GM18907 (cell line): ENCODE data around the gene DNMBP.
"Not testable (repeated sequence)": the region's sequence is repeated elsewhere in the genome, so short reads cannot be mapped to it uniquely, and the experiment has no call there.

ENCODE experiments used
- ATAC-seq: cut with Tn5 transposase; IDR thresholded peaks from one replicate; pipeline ENCODE4 v1.9.1; 2021; ENCODE audit warnings: mild to moderate bottlenecking, moderate library complexity; ENCODE audit not compliant: unreplicated experiment

The DNMBP gene

DNA sequence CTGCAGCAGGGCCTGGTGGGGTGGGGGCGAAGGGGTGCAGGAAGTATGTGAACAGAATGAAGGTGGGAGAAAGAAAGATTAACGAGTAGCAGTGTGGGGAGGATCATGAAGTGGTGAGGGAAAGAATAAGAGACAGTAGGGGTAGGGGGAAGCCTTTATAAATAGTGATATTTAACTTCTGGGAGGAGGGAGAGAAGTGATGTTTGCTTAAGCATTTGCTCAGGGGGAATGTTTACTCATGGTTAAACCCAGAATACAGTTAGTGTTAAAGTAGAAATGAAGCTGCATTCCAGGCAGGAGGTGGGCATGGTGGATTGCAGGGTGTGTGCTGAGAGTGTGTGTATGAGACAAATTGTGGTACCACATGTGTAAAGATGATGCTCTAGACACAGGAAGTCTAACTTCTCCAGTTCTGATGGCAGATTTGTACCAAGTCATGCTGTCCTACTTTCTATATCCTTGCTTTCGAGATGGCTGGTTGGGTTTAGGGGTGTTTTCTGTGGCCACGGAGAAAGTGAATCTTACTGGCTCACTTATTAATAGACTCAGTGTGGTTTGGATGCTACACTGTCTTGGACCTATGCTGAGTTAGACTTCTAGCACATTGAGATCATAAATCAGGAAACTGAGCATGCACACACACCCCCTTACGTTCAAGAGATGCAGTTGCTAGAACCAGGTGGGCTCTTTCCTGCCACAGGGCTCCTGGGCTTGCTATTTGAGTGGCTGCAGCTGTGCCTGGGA lies 10.6 kb upstream of the DNMBP start:
- peak; percentile 71 for ATAC-seq

GRCh38 chr10:100019787-100020141 lies 10.0 kb upstream of the DNMBP start:
- ATAC-seq = no peak

- peak; percentile 72 for ATAC-seq
These were observed 4.5 kb upstream of the DNMBP start for GRCh38 chr10:100014071-100014762.

GRCh38 chr10:100013621-100014020 lies 3.9 kb upstream of the DNMBP start:
- no peak for ATAC-seq

DNA sequence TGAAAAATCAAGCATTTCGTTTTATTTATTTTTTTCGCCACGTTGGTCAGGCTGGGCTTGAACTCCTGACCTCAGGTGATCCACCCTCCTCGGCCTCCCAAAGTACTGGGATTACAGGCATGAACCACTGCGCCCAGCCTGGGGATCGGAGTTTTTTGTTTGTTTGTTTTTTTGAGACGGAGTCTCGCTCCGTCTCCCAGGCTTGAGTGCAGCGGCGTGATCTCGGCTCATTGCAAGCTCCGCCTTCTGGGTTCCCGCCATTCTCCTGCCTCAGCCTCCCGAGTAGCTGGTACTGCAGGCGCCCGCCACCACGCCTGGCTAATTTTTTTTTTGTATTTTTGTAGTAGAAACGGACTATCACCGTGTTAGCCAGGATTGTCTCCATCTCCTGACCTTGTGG lies 2.2 kb upstream of the DNMBP start:
- ATAC-seq = not testable (repeated sequence)

DNA sequence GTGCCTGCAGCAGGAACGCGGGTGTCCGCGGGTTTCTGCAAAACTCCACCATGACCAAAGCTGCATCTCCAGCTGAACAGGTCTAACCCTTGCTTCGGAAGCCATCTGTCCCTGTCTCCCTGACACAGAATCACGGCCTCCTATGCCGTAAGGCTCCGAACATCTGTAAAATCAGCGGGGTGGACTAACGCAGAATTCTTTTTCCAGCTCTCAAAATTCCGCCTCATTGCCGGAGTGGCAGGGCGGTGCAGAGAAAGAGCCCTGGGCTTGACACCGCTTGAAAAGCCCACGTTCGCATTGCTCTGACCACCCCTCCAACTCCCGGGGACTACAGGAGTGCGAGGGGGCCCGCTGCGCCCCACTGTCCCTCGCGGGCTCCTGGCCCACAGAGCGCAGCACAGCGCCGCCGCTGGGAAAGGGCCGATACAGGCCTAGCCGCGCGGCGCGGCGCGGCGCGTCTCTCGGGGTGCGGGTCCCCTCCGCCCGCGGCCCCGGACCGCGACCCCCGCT lies 409 bp downstream of the DNMBP start:
- ATAC-seq = peak; percentile 55

- no peak for ATAC-seq
These were observed 952 bp downstream of the DNMBP start for GRCh38 chr10:100008708-100009282.

DNA sequence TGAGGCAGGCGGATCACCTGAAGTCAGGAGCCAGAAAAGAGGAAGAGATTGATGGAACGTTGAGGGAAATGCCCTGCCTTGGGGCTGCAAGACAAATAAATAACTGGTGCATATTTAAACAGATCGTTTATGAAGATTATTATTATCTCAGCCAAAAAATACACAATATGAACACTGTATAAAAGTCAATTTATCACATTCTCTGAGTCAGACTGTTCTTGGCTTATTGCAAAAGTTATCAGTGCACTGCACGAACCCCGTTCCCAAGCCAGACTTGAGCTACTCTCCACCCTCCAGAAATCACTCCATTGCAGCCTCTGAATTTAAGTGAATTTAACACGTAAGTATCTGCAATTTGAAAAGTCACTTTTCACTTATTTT lies 1.6 kb downstream of the DNMBP start:
- ATAC-seq = no peak

DNA sequence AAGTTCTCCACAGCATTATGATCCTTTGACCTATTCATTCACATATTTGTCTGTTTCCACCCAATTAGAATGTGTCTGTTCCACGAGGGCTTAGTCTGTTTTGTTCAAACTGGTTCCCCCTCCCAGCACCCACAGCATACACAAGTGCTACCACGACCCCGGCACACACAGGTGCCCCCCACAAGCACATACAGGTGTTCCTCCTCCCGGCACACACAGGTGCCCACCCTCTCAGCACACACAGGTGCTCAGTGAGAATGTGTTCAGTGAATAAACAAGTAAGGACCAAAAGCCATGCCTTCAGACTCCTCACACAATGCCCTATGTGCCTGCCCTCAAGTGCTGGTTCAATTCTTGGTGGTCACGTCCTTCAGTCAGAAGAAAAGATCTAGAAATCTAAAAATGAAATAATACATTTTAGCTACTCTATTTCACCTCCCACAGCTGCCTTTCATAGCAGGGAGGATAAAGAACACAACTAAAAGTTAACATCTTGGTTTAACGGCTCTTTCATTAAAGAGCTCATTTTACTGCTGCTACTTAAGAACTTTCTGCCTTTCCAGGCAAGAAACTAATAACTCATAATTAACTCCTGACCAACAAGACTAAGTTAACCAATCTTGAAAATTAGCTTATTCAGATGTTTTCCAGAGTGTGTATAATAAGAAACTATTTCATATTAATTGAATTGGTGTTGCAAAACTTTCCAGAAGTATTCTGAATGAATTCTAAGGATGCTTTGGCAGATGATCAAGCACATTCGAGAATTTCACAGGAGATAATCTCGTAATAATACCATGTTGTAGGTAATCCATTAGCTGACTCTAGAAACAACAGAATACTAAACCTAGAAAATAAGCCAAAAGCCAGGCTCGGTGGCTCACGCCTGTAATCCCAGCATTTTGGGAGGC lies 2.3 kb downstream of the DNMBP start:
- ATAC-seq = no peak

- ATAC-seq = no peak
These were observed 3.4 kb downstream of the DNMBP start for GRCh38 chr10:100006243-100006886.

- no peak for ATAC-seq
These were observed 4.8 kb downstream of the DNMBP start for GRCh38 chr10:100004805-100005510.

GRCh38 chr10:100000109-100000644 lies 9.6 kb downstream of the DNMBP start:
- no peak for ATAC-seq

GRCh38 chr10:99999319-100000108 lies 10.2 kb downstream of the DNMBP start:
- no peak for ATAC-seq

DNA sequence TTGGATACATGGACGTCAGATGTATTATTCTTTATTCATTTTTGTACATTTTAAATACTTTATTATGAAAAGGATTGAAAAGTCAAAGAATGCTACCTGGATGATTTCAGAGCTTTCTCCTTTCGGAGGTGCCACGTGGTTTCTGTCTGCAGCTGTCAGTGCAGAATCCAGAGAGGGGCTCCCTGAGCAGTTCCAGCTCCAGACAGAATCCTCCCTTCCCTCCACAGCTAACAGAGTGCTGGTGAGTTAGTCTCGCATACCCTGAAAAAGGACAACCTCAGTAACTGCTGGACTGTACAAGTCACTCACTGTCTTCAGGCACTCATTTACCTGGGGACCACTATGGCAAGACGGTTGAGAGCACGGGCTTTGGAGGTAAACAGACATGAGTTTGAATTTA lies 10.9 kb downstream of the DNMBP start:
- ATAC-seq = no peak

DNA sequence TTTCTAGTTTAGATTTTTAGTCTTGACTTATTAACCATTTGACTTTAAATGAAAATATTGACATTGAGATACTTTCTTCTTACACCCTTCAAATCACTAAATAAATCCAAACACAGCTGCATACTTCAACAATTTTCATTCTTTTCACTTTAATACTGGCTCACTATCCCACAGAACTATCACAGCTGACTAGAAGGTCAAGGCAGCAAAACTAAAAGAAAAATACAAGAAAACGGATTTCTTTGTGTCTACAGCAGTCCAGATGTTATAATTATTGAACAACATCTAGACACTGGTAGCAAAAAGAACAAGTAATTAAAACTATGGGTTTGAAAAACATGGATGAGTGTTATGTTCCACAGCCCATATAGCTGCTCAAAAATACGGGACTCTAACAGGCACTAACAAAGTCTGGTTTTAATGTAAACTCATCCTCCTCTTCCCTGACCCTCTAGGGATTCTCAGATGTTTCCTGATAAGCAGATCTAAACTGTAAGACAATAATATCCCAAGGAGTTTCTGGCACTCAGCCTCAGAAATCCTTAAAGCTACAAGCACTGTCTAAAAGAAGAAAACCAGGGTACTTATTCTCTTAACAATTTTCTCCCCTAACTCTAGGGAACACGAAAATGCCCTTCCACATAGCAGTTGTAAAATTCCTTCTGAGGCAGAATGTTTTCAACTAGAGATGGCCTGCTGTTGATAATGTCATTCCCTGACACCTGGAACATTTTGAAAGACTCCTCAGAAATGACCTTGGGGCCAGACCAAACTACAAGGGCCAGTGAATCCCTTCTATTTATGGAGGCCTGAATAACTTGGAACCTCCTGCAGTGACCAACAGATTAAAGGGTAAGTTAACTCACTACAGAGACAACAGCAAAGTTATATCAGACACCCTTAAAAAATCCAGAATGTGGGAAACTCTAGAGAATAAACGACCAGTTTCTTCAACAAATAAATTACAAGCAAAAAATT lies 12.8 kb downstream of the DNMBP start:
- ATAC-seq = no peak

GRCh38 chr10:99995713-99996112 lies 14.0 kb downstream of the DNMBP start:
- no peak for ATAC-seq

- ATAC-seq = no peak
These were observed 14.5 kb downstream of the DNMBP start for GRCh38 chr10:99995269-99995668.

DNA sequence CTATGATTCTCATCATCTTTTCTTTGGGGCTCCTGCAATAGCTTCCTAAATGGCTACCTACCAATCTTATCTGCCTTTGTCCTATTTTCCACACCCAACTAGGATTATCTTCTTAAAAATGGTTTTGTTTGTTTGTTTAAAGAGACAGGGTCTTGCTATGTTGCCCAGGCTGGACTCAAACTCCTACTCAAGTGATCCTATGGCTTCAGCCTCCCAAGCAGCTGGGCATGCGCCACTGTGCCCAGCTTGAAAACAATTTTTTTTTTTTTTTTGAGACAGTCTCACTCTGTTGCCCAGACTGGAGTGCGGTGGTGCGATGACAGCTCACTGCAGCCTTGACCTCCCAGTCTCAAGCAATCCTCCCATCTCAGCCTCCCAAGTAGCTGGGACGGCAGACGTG lies 14.9 kb downstream of the DNMBP start:
- no peak for ATAC-seq
